H1 (cell line): Measurements from ENCODE around the gene DCAF6. TPM values are rescaled to one million over a fixed set of nuclear protein-coding genes. Genes with fewer than 3 reads are reported as not detected.

ENCODE experiments used
- CTCF ChIA-PET: fragments of 300-600 bp; sonication (Branson Sonifier 250); formaldehyde crosslinking; loops from one replicate; lab custom pipeline; 2021; ENCODE audit not compliant: partially characterized antibody; lab: Charles Lee
- POLR2A ChIA-PET: fragments of 300-600 bp; sonication (Branson Sonifier 250); formaldehyde crosslinking; loops from one replicate; lab custom pipeline; 2021; ENCODE audit warnings: inconsistent platforms; ENCODE audit not compliant: partially characterized antibody; lab: Charles Lee
- DNase-seq, 2 experiments: peaks; one replicate each; pipeline versions ENCODE4 v3.0.0 to v3.0.0-alpha.2; 2010 to 2022; ENCODE audit warnings: low spot score in 2 of 2, low read depth in 1 of 2, mixed read lengths in 1 of 2
- FAIRE-seq: peaks from 2 replicates; lab custom pipeline; 2011; peaks lifted over from hg19 to GRCh38; lab: Jason Lieb, UNC
- H2AFZ ChIP-seq: 2 replicates; pipeline ENCODE4 v1.8.1; 2012; ENCODE audit warnings: low read length, inconsistent platforms
- H2AK5ac ChIP-seq: 2 replicates; pipeline ENCODE4 v1.6.1; 2013; ENCODE audit warnings: low read depth, low read length
- H2BK120ac ChIP-seq: replicated peaks from 2 replicates; pipeline ENCODE3; 2013; ENCODE audit warnings: low read depth, low read length, inconsistent platforms
- H2BK12ac ChIP-seq: 2 replicates; pipeline ENCODE4 v1.6.1; 2013; ENCODE audit warnings: low read depth, low read length
- H2BK15ac ChIP-seq: 2 replicates; pipeline ENCODE4 v1.6.1; 2013; ENCODE audit warnings: low read length
- H2BK20ac ChIP-seq: 2 replicates; pipeline ENCODE4 v1.6.1; 2013; ENCODE audit warnings: low read length
- H2BK5ac ChIP-seq: 2 replicates; pipeline ENCODE4 v1.6.1; 2013; ENCODE audit warnings: low read depth, low read length
- H3K14ac ChIP-seq: 2 replicates; pipeline ENCODE4 v1.6.1; 2013; ENCODE audit warnings: inconsistent platforms; ENCODE audit not compliant: insufficient read length
- H3K18ac ChIP-seq: 2 replicates; pipeline ENCODE4 v1.6.1; 2013; ENCODE audit warnings: low read length; ENCODE audit errors: extremely low read depth
- H3K23ac ChIP-seq: 2 replicates; pipeline ENCODE4 v1.6.1; 2013; ENCODE audit warnings: inconsistent platforms; ENCODE audit not compliant: insufficient read length
- H3K23me2 ChIP-seq: 2 replicates; pipeline ENCODE4 v1.6.1; 2013; ENCODE audit warnings: low read depth, low read length
- H3K27ac ChIP-seq: 2 replicates; pipeline ENCODE4 v1.6.1; 2011; ENCODE audit warnings: low read depth, low read length, inconsistent platforms
- H3K27me3 ChIP-seq, 4 experiments: replicated peaks in 1 of 4; 1 replicate in 1 of 4; 2 replicates in 3 of 4; pipeline versions ENCODE4 v1.6.1 to v1.8.1; 2011 to 2013; ENCODE audit warnings: low read length in 3 of 4, mild to moderate bottlenecking in 3 of 4, inconsistent platforms in 2 of 4, mixed read lengths in 2 of 4, moderate library complexity in 1 of 4; ENCODE audit not compliant: control insufficient read depth in 3 of 4, insufficient read depth in 3 of 4; ENCODE audit errors: extremely low read depth in 1 of 4
- H3K36me3 ChIP-seq, 4 experiments: 2 replicates each; pipeline versions ENCODE4 v1.6.1 to v1.8.1; 2011 to 2013; ENCODE audit warnings: mild to moderate bottlenecking in 4 of 4, low read length in 3 of 4, moderate library complexity in 2 of 4, control low read depth in 1 of 4, inconsistent platforms in 1 of 4; ENCODE audit not compliant: insufficient read depth in 4 of 4, control insufficient read depth in 2 of 4
- H3K4ac ChIP-seq: replicated peaks from 2 replicates; pipeline ENCODE3; 2013; ENCODE audit warnings: low read length, low read depth, mixed read lengths, inconsistent platforms; ENCODE audit not compliant: insufficient read length
- H3K4me1 ChIP-seq, 4 experiments: replicated peaks in 1 of 4; 1 replicate in 1 of 4; 2 replicates in 3 of 4; pipeline versions ENCODE4 v1.6.1 to v1.8.1; 2011 to 2013; ENCODE audit warnings: low read length in 3 of 4, inconsistent platforms in 2 of 4, mixed read lengths in 1 of 4; ENCODE audit not compliant: insufficient read depth in 4 of 4, control insufficient read depth in 3 of 4
- H3K4me2 ChIP-seq, 2 experiments: 2 replicates each; pipeline versions ENCODE4 v1.6.1 to v1.8.1; 2011 to 2013; ENCODE audit warnings: low read depth in 2 of 2, low read length in 2 of 2, control low read depth in 1 of 2, inconsistent platforms in 1 of 2, mild to moderate bottlenecking in 1 of 2; ENCODE audit not compliant: insufficient read depth in 1 of 2
- H3K4me3 ChIP-seq, 4 experiments: fragments of 200-600, 300-600 bp in 1 of 4; sonication (generic), shearing (Covaris generic), sonication (Bioruptor Twin) in 1 of 4; 2 replicates each; pipeline versions ENCODE4 v1.5.1 to v1.8.1; 2011 to 2016; ENCODE audit warnings: low read length in 4 of 4, low read depth in 3 of 4, control low read depth in 2 of 4, inconsistent platforms in 2 of 4, mild to moderate bottlenecking in 2 of 4, mixed read lengths in 1 of 4, moderate library complexity in 1 of 4; ENCODE audit not compliant: insufficient read depth in 2 of 4; ENCODE audit errors: extremely low read depth in 1 of 4
- H3K56ac ChIP-seq: replicated peaks from 2 replicates; pipeline ENCODE3; 2013; ENCODE audit warnings: low read depth, mild to moderate bottlenecking, mixed read lengths, low read length, inconsistent platforms; ENCODE audit not compliant: insufficient read length
- H3K79me1 ChIP-seq: 2 replicates; pipeline ENCODE4 v1.6.1; 2013; ENCODE audit warnings: low read depth, low read length, control low read depth
- H3K79me2 ChIP-seq, 2 experiments: 2 replicates each; pipeline versions ENCODE4 v1.6.1 to v1.8.1; 2012 to 2013; ENCODE audit warnings: low read length in 2 of 2, mild to moderate bottlenecking in 2 of 2, inconsistent platforms in 1 of 2; ENCODE audit not compliant: insufficient read depth in 2 of 2, control insufficient read depth in 1 of 2
- H3K9ac ChIP-seq, 4 experiments: replicated peaks in 1 of 4; 1 replicate in 1 of 4; 2 replicates in 3 of 4; pipeline versions ENCODE4 v1.6.1 to v1.8.1; 2011 to 2013; ENCODE audit warnings: low read depth in 3 of 4, low read length in 3 of 4, control low read depth in 2 of 4, mild to moderate bottlenecking in 2 of 4, moderate library complexity in 2 of 4, inconsistent platforms in 1 of 4; ENCODE audit errors: extremely low read depth in 1 of 4
- H3K9me3 ChIP-seq, 2 experiments: 2 replicates each; pipeline versions ENCODE4 v1.6.1 to v1.8.1; 2012 to 2013; ENCODE audit warnings: mild to moderate bottlenecking in 2 of 2, moderate library complexity in 2 of 2, control low read depth in 1 of 2, inconsistent platforms in 1 of 2, low read depth in 1 of 2, low read length in 1 of 2, mixed read lengths in 1 of 2; ENCODE audit not compliant: insufficient read depth in 2 of 2
- H4K20me1 ChIP-seq, 2 experiments: replicated peaks in 1 of 2; 2 replicates each; pipeline versions ENCODE3 to v1.8.1; 2011 to 2013; ENCODE audit warnings: inconsistent platforms in 2 of 2, low read length in 2 of 2, mild to moderate bottlenecking in 1 of 2; ENCODE audit not compliant: insufficient read depth in 2 of 2, control insufficient read depth in 1 of 2
- H4K5ac ChIP-seq: 2 replicates; pipeline ENCODE4 v1.6.1; 2013; ENCODE audit warnings: low read length, low read depth, mixed read lengths, inconsistent platforms; ENCODE audit not compliant: insufficient read length
- H4K8ac ChIP-seq: 2 replicates; pipeline ENCODE4 v1.8.0; 2013; ENCODE audit warnings: mild to moderate bottlenecking, moderate library complexity, low read length, inconsistent platforms; ENCODE audit not compliant: insufficient read depth; ENCODE audit errors: extremely low read depth
- H4K91ac ChIP-seq: replicated peaks from 2 replicates; pipeline ENCODE3; 2013; ENCODE audit warnings: low read length, mixed read lengths, inconsistent platforms; ENCODE audit not compliant: insufficient read length
- BACH1 ChIP-seq: IDR thresholded peaks from 2 replicates; pipeline ENCODE4 v1.6.1; 2012; ENCODE audit warnings: low read length, improper control_type of control experiment
- CHD1 ChIP-seq: IDR thresholded peaks from 2 replicates; pipeline ENCODE4 v1.6.1; 2012; ENCODE audit warnings: low read depth, low read length, improper control_type of control experiment
- EGR1 ChIP-seq: IDR thresholded peaks from 2 replicates; pipeline ENCODE4 v1.6.1; 2011; ENCODE audit warnings: low read depth, low read length, borderline replicate concordance
- KDM5A ChIP-seq: fragments of 200-600 bp; IDR thresholded peaks from 2 replicates; pipeline ENCODE4 v1.7.1; 2012; ENCODE audit warnings: mild to moderate bottlenecking, low read length, inconsistent platforms, mixed read lengths
- NANOG ChIP-seq: IDR thresholded peaks from 2 replicates; pipeline ENCODE4 v1.6.1; 2011; ENCODE audit warnings: low read length, low read depth, mild to moderate bottlenecking, inconsistent platforms; ENCODE audit not compliant: insufficient read depth, poor library complexity, severe bottlenecking
- NRF1 ChIP-seq: IDR thresholded peaks from 2 replicates; pipeline ENCODE4 v1.6.1; 2011; ENCODE audit warnings: mild to moderate bottlenecking, low read depth, low read length, improper control_type of control experiment
- POU5F1 ChIP-seq: IDR thresholded peaks from 2 replicates; pipeline ENCODE4 v1.6.1; 2011; ENCODE audit warnings: low read depth, mild to moderate bottlenecking, low read length, moderate library complexity
- RNF2 ChIP-seq: fragments of 200-900, 300-1000 bp; sonication (generic); IDR thresholded peaks from 2 replicates; pipeline ENCODE4 v1.7.1; 2016; ENCODE audit warnings: borderline replicate concordance, low read depth, mild to moderate bottlenecking, antibody characterized with exemption, low read length; ENCODE audit not compliant: poor library complexity, severe bottlenecking; ENCODE audit errors: missing control alignments
- SIX5 ChIP-seq: IDR thresholded peaks from 2 replicates; pipeline ENCODE4 v1.6.1; 2011; ENCODE audit warnings: mild to moderate bottlenecking, low read depth, low read length
- SUZ12 ChIP-seq: fragments of 200-600 bp; sonication (generic); IDR thresholded peaks from 2 replicates; pipeline ENCODE4 v1.6.1; 2012; ENCODE audit warnings: mild to moderate bottlenecking, inconsistent platforms, low read length, moderate library complexity, mixed read lengths
- WGBS, 2 experiments: shearing (Covaris generic) in 1 of 2; methylation state at CpG; one replicate each; pipeline versions ENCODE4 v1.1.6 to v1.1.7; 2013 to 2015; ENCODE audit warnings: low lambda C conversion rate in 2 of 2, mixed read lengths in 2 of 2, inconsistent platforms in 1 of 2, low coverage in 1 of 2, missing lambda C conversion rate in 1 of 2; ENCODE audit not compliant: insufficient replicate concordance in 2 of 2, insufficient coverage in 1 of 2, insufficient read length in 1 of 2; ENCODE audit errors: extremely low coverage in 1 of 2, missing lambda C conversion rate in 1 of 2; 5-methylcytosine and 5-hydroxymethylcytosine counted together
- polyA plus RNA-seq, 7 experiments: library from polyadenylated mRNA; depleted of rRNA in 3 of 7; stranded (reverse) in 5 of 7; unstranded in 2 of 7; fragments of >200 nt in 5 of 7; fragments of 200-250 nt in 2 of 7; gene quantifications; 1 replicate in 5 of 7; 2 replicates in 1 of 7; 4 replicates in 1 of 7; pipeline versions ENCODE4 v1.2.1 to v1.2.3, GENCODE V29; 2011 to 2013; ENCODE audit warnings: missing spikeins in 2 of 7, mixed read lengths in 2 of 7
- total RNA-seq: library from RNA; stranded (reverse); fragmentation: NEBNext Ultra II Directional; extraction: Animal tissue kit (Norgen Biotek cat#: 25700); gene quantifications from 2 replicates; pipeline ENCODE4 v1.2.1, GENCODE V29; 2021

Gene DCAF6
- total and polyA plus RNA-seq, 2 of the 8 experiments (the other 6 are each of a cell fraction or from before 2014, with no cell fraction given) = 12.3 to 17.4 TPM

GRCh38 chr1:168102487-168102886 is 166.0 kb downstream of the DCAF6 start:
- Histone ChIP-seq H2BK120ac (no peak overlapping the region), H3K14ac (no peak overlapping the region), H3K9me3 (no peaks in the 10 kb centered on the region), H3K23me2 (no peaks in the 10 kb centered on the region), H2AFZ (no peak overlapping the region), H3K79me1 (no peaks in the 10 kb centered on the region), H3K4me2 (no peak overlapping the region), H4K8ac (no peak overlapping the region), H3K4me1 (no peaks in the 10 kb centered on the region), H3K9ac (no peak overlapping the region), H4K20me1 (no peaks in the 10 kb centered on the region), H3K23ac (no peak overlapping the region), H4K91ac (no peak overlapping the region), H3K56ac (no peak overlapping the region), H2BK15ac (no peak overlapping the region), H3K4ac (no peak overlapping the region), H2BK5ac (no peak overlapping the region), H3K18ac (no peak overlapping the region), H2BK12ac (no peak overlapping the region), H3K27me3 (no peaks in the 10 kb centered on the region; a peak in 1 of 7 replicates), H3K79me2 (no peaks in the 10 kb centered on the region), H4K5ac (no peak overlapping the region), H3K4me3 (no peak overlapping the region), H3K36me3 (peaks cover 0 to 3% (median 0%) of the 10 kb centered on the region in 4 experiments; a peak in 1 of 8 replicates), H2AK5ac (no peak overlapping the region), H3K27ac (no peak overlapping the region), H2BK20ac (no peak overlapping the region)
- 81% methylated on average over 1 of the region's 1 CpG; no CpG with 5 or more reads in 1 of the 2 experiments for WGBS, 2 experiments
- TF ChIP-seq RNF2 (no peak), CHD1 (no peak), KDM5A (no peak), POU5F1 (no peak), SUZ12 (no peak), EGR1 (no peak), SIX5 (no peak), NRF1 (no peak), BACH1 (no peak), NANOG (no peak)
- no peak for FAIRE-seq
- CTCF ChIA-PET = interaction anchor here (1.8 to 8.3 kb wide), 4 partner anchors 10 to 240 kb away, joined by 6 to 76 read pairs (median 14); no protein-coding TSS in a partner anchor
- POLR2A ChIA-PET = interaction anchor here (1.9 kb wide), 1 partner anchor 11 kb away, joined by 4 read pairs; no protein-coding TSS in a partner anchor
- no peak for DNase-seq
